HUES64 (cell line): Measurements from ENCODE around the gene RCL1. TPM values are rescaled to one million over a fixed set of nuclear protein-coding genes. Genes with fewer than 3 reads are reported as not detected.
"Not testable (repeated sequence)": the region's sequence is repeated elsewhere in the genome, so short reads cannot be mapped to it uniquely, and the experiment has no call there.

Source experiments
- H3K27ac ChIP-seq: 2 replicates; pipeline ENCODE4 v1.7.0; 2013; ENCODE audit warnings: low read depth, low read length, inconsistent platforms
- H3K27me3 ChIP-seq: 2 replicates; pipeline ENCODE4 v1.6.1; 2013; ENCODE audit warnings: mild to moderate bottlenecking, low read length; ENCODE audit not compliant: insufficient read depth
- H3K36me3 ChIP-seq: 2 replicates; pipeline ENCODE4 v1.6.1; 2013; ENCODE audit warnings: mild to moderate bottlenecking, low read length; ENCODE audit not compliant: insufficient read depth
- H3K4me1 ChIP-seq: 2 replicates; pipeline ENCODE4 v1.6.1; 2013; ENCODE audit warnings: mild to moderate bottlenecking, low read length, moderate library complexity; ENCODE audit not compliant: insufficient read depth
- H3K4me3 ChIP-seq: 2 replicates; pipeline ENCODE4 v1.5.1; 2013; ENCODE audit warnings: mild to moderate bottlenecking, low read length, moderate library complexity
- H3K9ac ChIP-seq: 2 replicates; pipeline ENCODE4 v1.6.1; 2013; ENCODE audit warnings: mild to moderate bottlenecking, low read depth, low read length
- H3K9me3 ChIP-seq: 2 replicates; pipeline ENCODE4 v1.6.1; 2013; ENCODE audit warnings: low read depth, low read length; ENCODE audit not compliant: insufficient read depth
- WGBS: fragments of 150-250, 120-280 bp; methylation state at CpG from one replicate; pipeline ENCODE4 v1.1.7; 2013; ENCODE audit warnings: missing lambda C conversion rate; 5-methylcytosine and 5-hydroxymethylcytosine counted together
- polyA plus RNA-seq, 2 experiments: library from polyadenylated mRNA; stranded (reverse); fragments of 50-300 nt; gene quantifications; one replicate each; pipeline ENCODE4 v1.2.3, GENCODE V29; 2013

Gene RCL1, protein sequence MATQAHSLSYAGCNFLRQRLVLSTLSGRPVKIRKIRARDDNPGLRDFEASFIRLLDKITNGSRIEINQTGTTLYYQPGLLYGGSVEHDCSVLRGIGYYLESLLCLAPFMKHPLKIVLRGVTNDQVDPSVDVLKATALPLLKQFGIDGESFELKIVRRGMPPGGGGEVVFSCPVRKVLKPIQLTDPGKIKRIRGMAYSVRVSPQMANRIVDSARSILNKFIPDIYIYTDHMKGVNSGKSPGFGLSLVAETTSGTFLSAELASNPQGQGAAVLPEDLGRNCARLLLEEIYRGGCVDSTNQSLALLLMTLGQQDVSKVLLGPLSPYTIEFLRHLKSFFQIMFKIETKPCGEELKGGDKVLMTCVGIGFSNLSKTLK
- polyA plus RNA-seq (2013, experiment 1 of 2): 20.6 TPM
- polyA plus RNA-seq (2013, experiment 2 of 2): 18.8 TPM

DNA sequence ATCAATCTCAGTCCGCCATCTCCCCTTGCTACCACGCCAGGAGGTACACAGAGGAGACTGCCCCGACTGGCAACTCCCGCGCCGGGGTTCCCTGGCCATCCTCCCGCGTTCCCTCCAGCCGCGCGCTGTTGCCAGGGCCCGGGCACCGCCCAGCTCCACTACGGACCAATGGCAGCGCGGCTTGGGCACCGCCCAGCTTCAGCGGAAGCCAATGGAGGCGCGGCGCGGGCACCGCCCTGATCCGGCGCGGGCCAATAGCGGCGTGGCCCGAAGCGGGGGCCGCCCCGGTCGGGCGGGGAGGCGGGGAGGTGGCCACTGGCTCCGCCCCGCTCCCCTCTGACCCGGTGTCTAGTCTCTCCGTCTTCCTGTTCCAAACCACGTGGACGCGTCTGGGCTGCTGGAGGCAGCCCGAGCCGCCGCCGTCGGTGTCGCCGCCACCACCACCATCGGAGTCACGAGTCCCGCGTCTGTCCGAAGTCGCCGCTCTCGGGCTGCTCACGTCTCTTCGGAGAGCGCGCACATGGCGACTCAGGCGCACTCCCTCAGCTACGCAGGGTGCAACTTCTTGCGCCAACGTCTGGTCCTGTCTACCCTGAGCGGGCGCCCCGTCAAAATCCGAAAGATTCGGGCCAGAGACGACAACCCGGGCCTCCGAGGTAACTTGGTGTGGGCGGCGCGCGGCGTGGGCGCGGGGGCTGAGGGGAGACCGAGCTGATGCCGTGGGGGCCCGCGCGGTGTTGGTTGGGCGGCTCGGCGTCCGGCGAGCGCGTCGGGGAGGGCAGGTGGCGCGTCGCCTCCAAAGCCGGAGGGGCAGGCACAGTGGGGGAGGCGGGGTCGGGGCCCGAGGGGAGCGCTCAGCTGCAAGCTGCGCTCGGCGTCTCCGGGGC, at the start of gene RCL1:
Gene RCL1 (plus strand): TSS at position 373 of the 887 bp plus-strand sequence. CDS start 148 bp downstream, at position 521.
- Histone ChIP-seq H3K9ac (peak within 1 kb of the TSS; percentile 86), H3K27ac (peak within 1 kb of the TSS; percentile 84), H3K9me3 (no peaks in the 10 kb centered on the region)

DNA sequence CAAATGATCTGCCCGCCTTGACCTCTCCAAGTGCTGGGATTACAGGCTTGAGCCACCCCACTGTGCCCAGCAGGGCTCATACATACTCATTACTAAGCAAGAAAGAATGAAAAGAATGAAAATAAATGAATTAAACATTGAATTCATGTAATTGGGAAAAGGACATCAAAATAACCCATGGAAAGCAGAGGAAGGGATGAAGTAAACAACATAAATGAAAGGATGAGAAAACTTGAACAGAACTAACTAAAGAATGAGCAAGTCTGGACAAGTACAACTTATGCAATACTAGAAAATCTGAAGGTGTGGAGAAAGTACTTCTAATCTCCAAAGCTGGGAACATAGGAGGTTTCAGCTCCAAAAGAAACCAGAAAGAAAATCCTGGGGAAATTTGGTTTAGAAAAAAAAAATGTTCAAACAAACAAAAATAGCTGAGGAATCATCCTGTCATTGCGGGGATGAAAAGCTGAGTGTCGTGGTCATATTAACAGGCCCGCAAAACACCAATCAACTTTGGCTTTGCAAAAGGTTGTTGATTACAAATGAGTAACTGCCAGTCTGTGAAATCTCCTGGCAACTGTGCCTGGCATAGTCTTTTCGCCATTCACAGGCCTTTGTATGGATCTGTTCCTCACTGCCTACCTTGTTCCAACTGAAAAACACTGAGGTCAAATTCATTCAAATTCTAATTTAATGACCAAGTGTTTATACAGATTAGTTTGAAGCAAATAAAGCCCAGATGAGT, 49.4 kb upstream of the RCL1 start:
- Histone ChIP-seq H3K27ac (no peak overlapping the region; the same call in 1 of the 2 replicates), H3K4me3 (no peak overlapping the region), H3K36me3 (no peaks in the 10 kb centered on the region), H3K9me3 (no peaks in the 10 kb centered on the region), H3K9ac (no peak overlapping the region), H3K27me3 (no peaks in the 10 kb centered on the region), H3K4me1 (peaks cover 12% of the 10 kb centered on the region)
- 64% methylated on average over 5 of the region's 5 CpGs for WGBS

More for the DNA sequence above, at the start of gene RCL1:
- peak within 1 kb of the TSS; percentile 81 for H3K4me3 ChIP-seq
- H3K36me3 ChIP-seq: no peaks in the 10 kb centered on the region
- under 1% methylated on average over 106 of the region's 106 CpGs for WGBS
- no peaks in the 10 kb centered on the region for H3K27me3 ChIP-seq
- peaks cover 10% of the 10 kb centered on the region for H3K4me1 ChIP-seq

DNA sequence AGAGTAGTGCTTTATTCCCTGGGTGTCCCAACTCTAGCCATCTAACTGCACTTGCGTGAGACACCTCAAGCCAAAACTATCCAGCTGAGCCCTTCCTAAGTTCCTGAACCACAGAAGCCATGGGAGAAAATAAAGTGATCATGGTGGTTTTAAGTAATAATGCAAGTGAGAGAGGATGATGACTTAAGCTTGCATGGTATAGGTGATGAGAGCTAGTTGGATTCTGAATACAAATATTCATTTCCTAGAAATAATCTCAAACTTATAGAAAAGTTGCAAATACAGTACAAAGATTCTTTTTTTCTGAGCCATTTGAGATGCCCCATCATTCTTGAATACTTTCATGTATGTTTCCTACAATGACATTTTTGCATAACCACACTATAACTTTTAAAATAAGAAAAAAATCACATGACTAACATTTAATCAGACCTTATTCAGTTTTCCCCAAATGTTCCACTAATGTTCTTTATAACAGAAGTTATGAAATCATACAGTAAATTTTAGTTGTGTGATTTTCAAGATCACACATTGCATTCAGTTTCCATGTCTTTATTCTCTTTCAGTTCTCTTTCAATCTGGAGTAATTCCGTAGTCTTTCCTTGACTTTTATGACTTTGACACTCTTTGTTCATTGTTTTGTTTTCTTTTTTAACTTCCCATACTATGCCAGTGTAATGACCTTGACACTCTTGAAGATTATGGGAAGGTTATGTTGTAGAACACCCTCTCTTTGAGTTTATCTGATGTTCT, 46.3 kb upstream of the RCL1 start:
- Histone ChIP-seq H3K9ac (no peak overlapping the region), H3K9me3 (no peaks in the 10 kb centered on the region)

DNA sequence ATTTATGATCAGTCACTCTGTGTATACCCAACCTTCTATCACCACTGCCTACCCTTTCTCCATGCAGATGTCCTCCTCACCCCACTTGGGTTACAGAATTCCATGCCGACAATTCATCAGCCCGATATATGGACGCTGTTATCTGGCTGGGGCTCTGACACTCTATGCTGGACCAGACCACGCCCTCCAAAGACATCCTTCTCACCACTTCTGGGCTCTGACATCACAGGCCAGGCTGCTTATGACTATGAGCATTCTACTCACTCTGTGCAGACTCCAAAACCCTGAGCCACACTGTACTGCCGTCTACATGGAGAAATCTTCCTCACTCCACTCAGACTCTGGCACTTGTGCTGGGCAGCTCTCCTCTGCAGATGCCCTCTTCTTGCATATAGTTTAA, 44.1 kb upstream of the RCL1 start:
- H3K36me3 ChIP-seq: no peaks in the 10 kb centered on the region
- 97% methylated on average over 5 of the region's 5 CpGs for WGBS
- no peak overlapping the region for H3K27ac ChIP-seq
- H3K4me1 ChIP-seq: peaks cover 1% of the 10 kb centered on the region; the same call in 1 of the 2 replicates
- no peak overlapping the region for H3K4me3 ChIP-seq
- no peak overlapping the region for H3K9ac ChIP-seq
- no peaks in the 10 kb centered on the region for H3K27me3 ChIP-seq
- H3K9me3 ChIP-seq: no peaks in the 10 kb centered on the region

More for the DNA sequence above, 46.3 kb upstream of the RCL1 start:
- WGBS: 100% methylated on average over 2 of the region's 2 CpGs
- H3K27ac ChIP-seq: no peak overlapping the region
- H3K4me1 ChIP-seq: peaks cover 12% of the 10 kb centered on the region
- no peak overlapping the region for H3K4me3 ChIP-seq
- H3K27me3 ChIP-seq: no peaks in the 10 kb centered on the region
- H3K36me3 ChIP-seq: no peaks in the 10 kb centered on the region

DNA sequence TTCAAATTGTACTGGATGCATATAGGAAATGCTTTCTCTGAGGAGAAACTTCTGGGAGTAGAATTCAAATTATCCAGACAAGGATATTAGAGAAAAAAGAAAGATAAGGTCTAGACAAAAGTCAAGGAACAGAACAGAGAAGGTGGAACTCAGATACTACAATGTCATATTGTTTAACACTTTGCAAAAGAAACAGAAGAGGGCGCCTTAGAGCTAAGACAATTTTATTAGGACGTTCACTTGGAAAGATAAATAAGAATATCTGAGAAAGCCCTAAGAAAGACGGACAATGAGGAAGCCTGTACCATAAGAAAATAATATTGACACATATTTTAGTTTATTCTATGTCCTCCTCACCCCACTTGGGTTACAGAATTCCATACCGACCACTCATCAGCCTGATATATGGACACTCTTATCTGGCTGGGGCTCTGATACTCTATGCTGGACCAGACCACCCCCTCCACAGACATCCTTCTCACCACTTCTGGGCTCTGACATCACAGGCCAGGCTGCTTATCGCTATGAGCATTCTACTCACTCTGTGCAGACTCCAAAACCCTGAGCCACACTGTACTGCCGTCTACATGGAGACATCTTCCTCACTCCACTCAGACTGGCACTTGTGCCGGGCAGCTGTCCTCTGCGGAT, 42.6 kb upstream of the RCL1 start:
- H3K9ac ChIP-seq: no peak overlapping the region
- 52% methylated on average over 7 of the region's 8 CpGs for WGBS
- no peak overlapping the region for H3K27ac ChIP-seq
- H3K9me3 ChIP-seq: no peaks in the 10 kb centered on the region
- no peaks in the 10 kb centered on the region for H3K36me3 ChIP-seq
- no peak overlapping the region for H3K4me3 ChIP-seq
- H3K27me3 ChIP-seq: no peaks in the 10 kb centered on the region
- H3K4me1 ChIP-seq: no peaks in the 10 kb centered on the region

DNA sequence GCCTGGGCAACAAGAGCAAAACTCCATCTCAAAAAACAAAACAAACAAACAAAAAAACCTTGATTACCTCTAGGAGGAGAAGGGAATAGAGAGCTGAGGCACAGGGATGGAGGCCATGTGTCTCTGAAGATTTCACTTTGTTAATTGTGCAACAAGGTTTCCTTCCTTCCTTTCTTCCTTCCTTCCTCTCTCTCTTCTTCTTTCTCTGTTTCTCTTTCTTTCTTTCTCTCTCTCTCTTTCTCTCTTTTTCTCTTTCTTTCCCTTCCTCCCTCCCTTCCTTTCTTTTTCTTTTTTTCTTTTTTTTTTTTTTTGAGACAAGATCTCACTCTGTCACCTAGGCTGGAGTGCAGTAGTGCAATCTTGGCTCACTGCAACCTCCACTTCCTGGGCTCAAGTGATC, 38.2 kb upstream of the RCL1 start:
- not testable (repeated sequence) for H3K4me3 ChIP-seq, H3K27ac ChIP-seq, H3K9me3 ChIP-seq, H3K4me1 ChIP-seq, H3K27me3 ChIP-seq, H3K9ac ChIP-seq, H3K36me3 ChIP-seq

DNA sequence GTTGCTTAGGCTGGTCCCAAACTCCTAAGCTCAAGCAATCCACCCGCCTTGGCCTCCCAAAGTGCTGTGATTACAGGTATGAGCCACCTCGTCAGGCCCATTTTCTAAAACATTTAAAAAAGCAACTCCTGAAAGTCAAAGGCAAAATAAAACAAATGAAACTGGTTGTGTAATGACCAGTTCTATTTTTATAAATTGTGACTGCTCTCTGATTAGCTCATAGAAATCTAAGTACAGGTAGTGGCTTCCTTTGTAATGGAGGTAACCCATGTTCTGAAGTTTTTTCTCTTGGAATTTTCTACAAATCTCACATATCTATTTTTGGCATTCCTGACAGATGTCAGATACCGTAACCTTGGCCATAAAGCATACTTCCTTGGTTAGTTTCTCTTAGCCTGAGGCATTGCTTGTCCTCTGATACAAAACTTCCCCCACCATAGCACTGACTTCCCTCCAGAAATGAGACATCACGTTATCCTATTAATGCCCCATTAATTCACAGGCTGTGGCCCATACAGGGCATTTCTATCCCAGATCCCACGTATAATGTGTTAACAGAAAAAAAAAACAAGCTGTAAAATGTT, 37.6 kb upstream of the RCL1 start:
- 90% methylated on average over 4 of the region's 5 CpGs for WGBS
- Histone ChIP-seq H3K4me1 (no peaks in the 10 kb centered on the region), H3K9me3 (no peaks in the 10 kb centered on the region), H3K36me3 (no peaks in the 10 kb centered on the region), H3K4me3 (no peak overlapping the region), H3K27ac (no peak overlapping the region), H3K27me3 (no peaks in the 10 kb centered on the region), H3K9ac (no peak overlapping the region)

DNA sequence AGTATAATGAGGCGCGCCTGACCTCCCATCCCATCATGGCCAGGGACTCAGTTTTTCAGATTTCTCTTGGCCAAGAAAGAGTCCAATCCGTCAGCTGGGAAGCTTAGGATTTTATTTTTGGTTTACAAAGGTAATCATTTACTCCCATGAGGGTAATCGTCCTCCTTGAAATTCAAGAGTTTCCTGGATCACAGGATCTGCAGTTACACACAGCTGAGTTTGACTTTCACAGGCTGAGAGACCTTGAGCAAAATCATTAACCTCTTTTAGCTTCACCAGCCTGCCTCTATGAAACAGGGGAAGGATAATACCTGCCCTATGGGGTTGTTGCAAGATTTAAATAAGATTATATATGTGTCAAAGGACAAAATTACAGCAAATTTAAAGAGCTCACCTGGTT, 36.3 kb upstream of the RCL1 start:
- no peak overlapping the region for H3K9ac ChIP-seq
- no peak overlapping the region for H3K27ac ChIP-seq
- no peaks in the 10 kb centered on the region for H3K9me3 ChIP-seq
- H3K4me1 ChIP-seq: no peaks in the 10 kb centered on the region
- 88% methylated on average over 3 of the region's 4 CpGs for WGBS
- no peaks in the 10 kb centered on the region for H3K27me3 ChIP-seq
- no peaks in the 10 kb centered on the region for H3K36me3 ChIP-seq
- H3K4me3 ChIP-seq: no peak overlapping the region

DNA sequence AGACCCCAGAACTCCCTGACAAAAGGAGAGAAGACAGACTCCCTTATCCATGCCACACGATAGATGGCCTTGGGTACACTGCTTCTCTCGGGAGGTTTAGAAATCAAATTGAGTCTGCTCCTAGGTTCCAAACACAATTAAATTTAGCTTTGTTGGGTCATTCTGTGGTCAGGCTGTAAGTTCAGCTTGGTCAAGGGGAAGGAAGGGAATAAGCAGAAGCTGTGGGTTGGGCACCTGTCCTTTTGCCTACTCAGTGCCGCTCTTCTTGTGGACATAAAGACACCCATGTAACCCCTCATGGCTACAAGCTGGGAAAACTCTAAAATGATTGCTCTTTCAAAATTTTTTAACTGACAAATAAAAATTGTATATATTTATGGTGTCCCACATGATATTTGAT, 32.6 kb upstream of the RCL1 start:
- H3K27ac ChIP-seq: no peak overlapping the region
- H3K4me1 ChIP-seq: peaks cover 11% of the 10 kb centered on the region
- H3K4me3 ChIP-seq: no peak overlapping the region
- no peaks in the 10 kb centered on the region for H3K9me3 ChIP-seq
- no peak overlapping the region for H3K9ac ChIP-seq
- no peaks in the 10 kb centered on the region for H3K36me3 ChIP-seq
- WGBS: 90% methylated on average over 3 of the region's 3 CpGs
- H3K27me3 ChIP-seq: no peaks in the 10 kb centered on the region
